OCI-LY7 (cell line): ENCODE results near the gene ERCC1.

Experiments
- EZH2phosphoT487 ChIP-seq: fragments of 200-600 bp; sonication (generic); IDR thresholded peaks from 2 replicates; pipeline ENCODE4 v1.6.1; 2018; ENCODE audit warnings: low read depth, borderline replicate concordance, mild to moderate bottlenecking, mixed run types, antibody characterized with exemption, low read length, moderate library complexity, mixed read lengths
- TF ChIP-seq, protein P1 (sequence below): fragments of 200-600 bp; sonication (generic); conservative IDR thresholded peaks from 2 replicates; pipeline ENCODE4 v1.5.1; 2014; ENCODE audit warnings: mild to moderate bottlenecking, antibody characterized with exemption, low read length, moderate library complexity, mixed read lengths

DNA sequence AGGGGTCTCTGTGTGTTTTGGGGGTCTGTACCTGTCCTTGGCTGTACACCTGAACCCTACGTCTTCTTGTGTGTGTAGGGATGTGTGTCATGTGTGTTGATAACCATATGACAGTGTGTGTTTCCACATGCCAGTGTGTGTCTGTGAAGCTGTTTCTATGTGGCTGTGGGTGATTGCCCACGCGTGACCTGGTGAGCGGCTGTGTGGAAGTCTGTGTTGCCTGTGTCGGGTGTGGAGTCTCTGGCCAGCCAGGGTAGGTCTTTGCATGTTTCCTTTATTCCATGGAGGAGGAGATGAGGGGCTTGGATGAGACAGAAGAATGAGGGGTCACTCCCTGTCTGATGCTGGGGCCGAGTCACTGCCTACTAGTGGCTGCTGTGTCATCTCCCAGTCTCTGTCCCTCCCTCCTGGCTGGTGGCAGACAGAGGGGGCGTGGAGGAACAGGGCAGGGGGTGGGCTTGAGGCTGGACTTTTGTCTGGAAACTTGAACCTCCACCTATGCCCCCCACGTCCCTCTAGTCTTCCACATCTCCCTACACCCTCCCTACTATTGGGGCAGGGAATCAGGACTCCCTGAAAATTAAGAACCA lies 41.2 kb upstream of the ERCC1 start:
- no peak for TF ChIP-seq EZH2phosphoT487
- TF ChIP-seq, protein P1, sequence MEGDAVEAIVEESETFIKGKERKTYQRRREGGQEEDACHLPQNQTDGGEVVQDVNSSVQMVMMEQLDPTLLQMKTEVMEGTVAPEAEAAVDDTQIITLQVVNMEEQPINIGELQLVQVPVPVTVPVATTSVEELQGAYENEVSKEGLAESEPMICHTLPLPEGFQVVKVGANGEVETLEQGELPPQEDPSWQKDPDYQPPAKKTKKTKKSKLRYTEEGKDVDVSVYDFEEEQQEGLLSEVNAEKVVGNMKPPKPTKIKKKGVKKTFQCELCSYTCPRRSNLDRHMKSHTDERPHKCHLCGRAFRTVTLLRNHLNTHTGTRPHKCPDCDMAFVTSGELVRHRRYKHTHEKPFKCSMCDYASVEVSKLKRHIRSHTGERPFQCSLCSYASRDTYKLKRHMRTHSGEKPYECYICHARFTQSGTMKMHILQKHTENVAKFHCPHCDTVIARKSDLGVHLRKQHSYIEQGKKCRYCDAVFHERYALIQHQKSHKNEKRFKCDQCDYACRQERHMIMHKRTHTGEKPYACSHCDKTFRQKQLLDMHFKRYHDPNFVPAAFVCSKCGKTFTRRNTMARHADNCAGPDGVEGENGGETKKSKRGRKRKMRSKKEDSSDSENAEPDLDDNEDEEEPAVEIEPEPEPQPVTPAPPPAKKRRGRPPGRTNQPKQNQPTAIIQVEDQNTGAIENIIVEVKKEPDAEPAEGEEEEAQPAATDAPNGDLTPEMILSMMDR, result 0 out of 2 replicates have a peak, but pooled peaks have one; percentile 15
